ENCODE data around the gene PCDHA1. TPM values are rescaled to one million over a fixed set of nuclear protein-coding genes. Genes with fewer than 3 reads are reported as not detected.

PCDHA1 gene
- total RNA-seq, 4 donors from 2014 or later: not detected

GRCh38 chr5:140857177-140857986, 71.4 kb downstream of the PCDHA1 start:
- no peak for TF ChIP-seq EP300 (IDR thresholded peaks at IDR 0.05)
- TF ChIP-seq CTCF (IDR thresholded peaks at IDR 0.05): no peak
- TF ChIP-seq POLR2A (IDR thresholded peaks at IDR 0.05): no peak
- no peaks in the 10 kb centered on the region for H3K4me1 ChIP-seq
- H3K36me3 ChIP-seq: peaks cover 0 to 17% (median 0%) of the 10 kb centered on the region in 3 donors
- peaks cover 0 to 59% (median 6%) of the 10 kb centered on the region in 4 donors for H3K9me3 ChIP-seq
- DNase-seq (ENCODE audit: low spot score in 2 of 2): no peak
- 58 to 62% methylated on average over 73 to 82 of the region's 94 CpGs for WGBS, 2 donors
- no peak overlapping the region for H3K27ac ChIP-seq
- H3K27me3 ChIP-seq: no peaks in the 10 kb centered on the region
- no peak overlapping the region for H3K4me3 ChIP-seq

DNA sequence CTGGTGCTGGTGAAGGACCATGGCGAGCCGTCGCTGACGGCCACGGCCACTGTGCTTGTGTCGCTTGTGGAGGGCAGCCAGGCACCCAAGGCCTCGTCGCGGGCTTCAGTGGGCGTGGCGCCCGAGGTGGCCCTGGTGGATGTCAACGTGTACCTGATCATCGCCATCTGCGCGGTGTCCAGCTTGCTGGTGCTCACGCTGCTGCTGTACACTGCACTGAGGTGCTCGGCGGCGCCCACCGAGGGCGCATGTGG, 72.0 kb downstream of the PCDHA1 start:
- 66 to 67% methylated on average over 10 to 16 of the region's 22 CpGs for WGBS, 2 donors
- no peak for DNase-seq (ENCODE audit: low spot score in 2 of 2)
- H3K27me3 ChIP-seq: no peaks in the 10 kb centered on the region
- H3K4me1 ChIP-seq: no peaks in the 10 kb centered on the region
- H3K36me3 ChIP-seq: peaks cover 0 to 17% (median 0%) of the 10 kb centered on the region in 3 donors
- H3K27ac ChIP-seq: no peak overlapping the region
- TF ChIP-seq EP300 (IDR thresholded peaks at IDR 0.05): no peak
- TF ChIP-seq POLR2A (IDR thresholded peaks at IDR 0.05): no peak
- TF ChIP-seq CTCF (IDR thresholded peaks at IDR 0.05): no peak
- H3K4me3 ChIP-seq: no peak overlapping the region
- H3K9me3 ChIP-seq: peaks cover 0 to 60% (median 6%) of the 10 kb centered on the region in 4 donors

DNA sequence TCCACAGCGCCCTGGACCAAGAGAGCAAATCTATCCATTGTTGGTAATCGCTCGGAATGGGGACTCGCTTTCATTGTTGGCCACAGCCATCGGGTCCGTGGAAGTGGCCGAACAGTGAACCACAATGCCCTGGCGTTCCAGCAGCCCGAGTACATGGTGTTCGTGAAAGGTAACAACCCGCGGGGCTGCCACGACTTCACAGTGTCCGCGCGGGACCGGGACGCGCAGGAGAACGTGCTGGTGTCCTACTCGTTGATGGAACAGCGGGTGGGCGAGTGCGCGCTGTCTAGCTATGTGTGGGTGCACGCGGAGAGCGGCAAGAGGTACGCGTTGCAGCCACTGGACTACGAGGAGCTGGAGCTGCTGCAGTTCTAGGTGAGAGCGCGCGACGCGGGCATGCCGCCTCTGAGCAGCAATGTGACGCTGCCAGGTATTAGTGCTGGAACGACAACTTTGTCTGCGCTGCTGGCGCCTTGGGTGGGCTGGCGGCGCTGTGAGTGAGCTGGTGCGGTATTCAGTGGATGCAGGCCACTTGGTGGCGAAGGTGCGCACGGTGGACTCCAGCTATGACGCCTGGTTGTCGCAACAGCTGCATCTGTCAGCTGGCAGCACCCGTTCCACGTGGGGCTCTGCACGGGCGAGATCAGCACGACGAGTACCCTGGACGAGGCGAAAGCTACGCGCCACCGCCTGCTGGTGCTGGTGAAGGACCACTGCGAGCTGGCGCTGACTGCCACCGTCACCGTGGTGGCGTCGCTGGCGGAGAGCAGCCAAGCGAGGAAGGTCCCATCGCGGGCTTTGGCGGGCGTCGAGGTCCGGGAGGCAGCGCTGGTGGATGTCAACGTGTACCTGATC, 76.7 kb downstream of the PCDHA1 start:
- Histone ChIP-seq H3K27ac (no peak overlapping the region), H3K4me3 (no peak overlapping the region), H3K27me3 (no peaks in the 10 kb centered on the region), H3K9me3 (peaks cover 0 to 46% (median 6%) of the 10 kb centered on the region in 4 donors), H3K36me3 (peaks cover 0 to 16% (median 0%) of the 10 kb centered on the region in 3 donors), H3K4me1 (no peaks in the 10 kb centered on the region)
- TF ChIP-seq CTCF (IDR thresholded peaks at IDR 0.05): no peak
- TF ChIP-seq EP300 (IDR thresholded peaks at IDR 0.05): no peak
- no peak for TF ChIP-seq POLR2A (IDR thresholded peaks at IDR 0.05)
- no peak for DNase-seq (ENCODE audit: low spot score in 2 of 2)
- 44 to 58% methylated on average over 46 to 47 of the region's 76 CpGs for WGBS, 2 donors

DNA sequence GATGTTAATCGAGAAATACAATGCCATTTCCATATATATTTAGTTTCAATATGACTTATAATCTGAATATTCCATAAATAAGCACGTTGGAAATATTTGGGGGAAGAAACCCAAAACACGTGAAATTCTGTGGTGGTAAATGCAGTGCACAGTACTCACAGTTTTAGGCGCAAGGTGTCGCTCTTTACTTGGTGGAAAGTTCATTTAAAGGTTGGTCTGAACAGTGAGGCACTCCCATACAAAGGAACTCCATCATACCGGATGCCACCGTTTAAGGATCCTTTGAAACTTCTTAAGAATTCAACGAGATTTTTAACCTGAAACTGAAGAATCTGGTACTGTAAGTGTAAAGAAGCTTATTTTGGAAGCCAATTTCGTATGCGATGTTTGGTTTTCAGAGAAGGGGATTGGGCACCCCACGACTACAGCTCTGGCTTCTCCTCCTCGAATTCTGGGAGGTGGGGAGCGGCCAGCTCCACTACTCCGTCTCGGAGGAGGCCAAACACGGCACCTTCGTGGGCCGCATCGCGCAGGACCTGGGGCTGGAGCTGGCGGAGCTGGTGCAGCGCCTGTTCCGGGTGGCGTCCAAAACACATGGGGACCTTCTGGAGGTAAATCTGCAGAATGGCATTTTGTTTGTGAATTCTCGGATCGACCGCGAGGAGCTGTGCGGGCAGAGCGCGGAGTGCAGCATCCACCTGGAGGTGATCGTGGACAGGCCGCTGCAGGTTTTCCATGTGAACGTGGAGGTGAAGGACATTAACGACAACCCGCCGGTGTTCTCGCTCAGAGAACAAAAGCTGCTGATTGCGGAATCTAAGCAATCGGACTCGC, 83.0 kb downstream of the PCDHA1 start, which contains the start of gene PCDHA11:
TSS of gene PCDHA11 (plus strand) at position 237 of the 834 bp plus-strand sequence. CDS start at position 384, 147 bp downstream.
- no peaks in the 10 kb centered on the region for H3K27me3 ChIP-seq
- TF ChIP-seq POLR2A (IDR thresholded peaks at IDR 0.05) (no peak), EP300 (IDR thresholded peaks at IDR 0.05) (no peak), CTCF (IDR thresholded peaks at IDR 0.05) (peak in 3 of 5 experiments; percentile 12 to 27 (median 21))
- DNase-seq (ENCODE audit: low spot score in 2 of 2): no peak
- whole genome bisulfite sequencing, 2 donors: 15 to 27% methylated on average over 40 to 41 of the region's 41 CpGs
- H3K4me3 ChIP-seq: peak within 1 kb of the TSS in 1 of 4 donors; percentile 37
- no peaks in the 10 kb centered on the region for H3K4me1 ChIP-seq
- no peaks in the 10 kb centered on the region for H3K36me3 ChIP-seq
- no peak within 1 kb of the TSS for H3K27ac ChIP-seq
- peaks cover 0 to 50% (median under 1%) of the 10 kb centered on the region in 4 donors for H3K9me3 ChIP-seq
